HCT116 (cell line): ENCODE measurements around the gene DUSP2. TPM values are rescaled to one million over a fixed set of nuclear protein-coding genes. Genes with fewer than 3 reads are reported as not detected.

Experiments used
- ATAC-seq: fragments of 200-7000 bp; cut with Tn5 transposase; 2 replicates; pipeline ENCODE4 v1.9.1; 2020; ENCODE audit warnings: mild to moderate bottlenecking, moderate library complexity
- BruUV-seq: library from RNA; stranded (reverse); fragments of 400-500 nt; replicated peaks from 2 replicates; lab custom pipeline; 2021; lab: Mats Ljungman, UMichigan
- CTCF ChIA-PET: fragments of 300-600 bp; sonication (Branson Sonifier 250); formaldehyde crosslinking; loops from one replicate; lab custom pipeline; 2021; ENCODE audit warnings: antibody characterized with exemption; lab: Charles Lee
- POLR2A ChIA-PET: fragments of 300-600, 350-600 bp; sonication (Branson Sonifier 250); formaldehyde crosslinking; loops from one replicate; lab custom pipeline; 2021; ENCODE audit warnings: antibody characterized with exemption; lab: Charles Lee
- RAD21 ChIA-PET, 2 experiments: fragments of 300-600 bp; sonication (Branson Sonifier 250); formaldehyde crosslinking; loops; one replicate each; lab custom pipeline; 2023; ENCODE audit warnings: low total read pairs in 2 of 2; ENCODE audit not compliant: uncharacterized antibody in 2 of 2, unreplicated experiment in 2 of 2, low non-redundant PET in 1 of 2; lab: Charles Lee
- DNase-seq: peaks from one replicate; pipeline ENCODE4 v3.0.0-alpha.2; 2010; ENCODE audit warnings: low read depth, low spot score
- H2AFZ ChIP-seq: fragments of 200-600 bp; shearing (Covaris generic), sonication (generic); 2 replicates; pipeline ENCODE4 v1.6.1; 2017; ENCODE audit warnings: low read depth, mixed run types, mixed read lengths, antibody characterized with exemption, low read length; ENCODE audit not compliant: poor library complexity, severe bottlenecking
- H3K27ac ChIP-seq: 2 replicates; pipeline ENCODE4 v1.5.1; 2012; ENCODE audit warnings: low read depth, low read length
- H3K27me3 ChIP-seq: fragments of 200-600 bp; sonication (generic); 2 replicates; pipeline ENCODE4 v1.6.1; 2016; ENCODE audit warnings: mixed run types, low read length, mixed read lengths; ENCODE audit not compliant: insufficient read depth
- H3K36me3 ChIP-seq, 2 experiments: fragments of 200-500 bp in 1 of 2; fragments of 200-600 bp in 1 of 2; sonication (Bioruptor generic) in 1 of 2; sonication (generic) in 1 of 2; 2 replicates each; pipeline versions ENCODE4 v1.5.1 to v1.6.1; 2014 to 2016; ENCODE audit warnings: low read length in 2 of 2, inconsistent platforms in 1 of 2, mixed read lengths in 1 of 2, mixed run types in 1 of 2; ENCODE audit not compliant: insufficient read depth in 2 of 2, control insufficient read depth in 1 of 2
- H3K4me1 ChIP-seq, 2 experiments: fragments of 200-600 bp in 1 of 2; sonication (generic) in 1 of 2; 2 replicates each; pipeline versions ENCODE4 v1.5.1 to v1.6.1; 2012 to 2017; ENCODE audit warnings: low read length in 2 of 2, inconsistent platforms in 1 of 2, mild to moderate bottlenecking in 1 of 2, mixed read lengths in 1 of 2, mixed run types in 1 of 2, moderate library complexity in 1 of 2; ENCODE audit not compliant: insufficient read depth in 2 of 2, control insufficient read depth in 1 of 2
- H3K4me2 ChIP-seq: fragments of 200-600 bp; sonication (generic); 2 replicates; pipeline ENCODE4 v1.6.1; 2017; ENCODE audit warnings: mixed run types, low read length, mixed read lengths
- H3K4me3 ChIP-seq, 2 experiments: fragments of 200-600 bp in 1 of 2; sonication (generic) in 1 of 2; replicated peaks in 1 of 2; 2 replicates each; pipeline ENCODE4 v1.5.1; 2011 to 2016; ENCODE audit warnings: low read length in 2 of 2, control low read depth in 1 of 2, low read depth in 1 of 2, mild to moderate bottlenecking in 1 of 2, mixed read lengths in 1 of 2, mixed run types in 1 of 2
- H3K79me2 ChIP-seq: fragments of 200-600 bp; sonication (generic); 2 replicates; pipeline ENCODE4 v1.6.1; 2017; ENCODE audit warnings: mild to moderate bottlenecking, mixed run types, low read length, moderate library complexity, mixed read lengths; ENCODE audit not compliant: insufficient read depth
- H3K9ac ChIP-seq: fragments of 200-600 bp; sonication (generic); 2 replicates; pipeline ENCODE4 v1.6.1; 2016; ENCODE audit warnings: low read length, mixed read lengths
- H3K9me2 ChIP-seq: fragments of 200-600 bp; sonication (generic), shearing (Covaris generic); 2 replicates; pipeline ENCODE4 v1.6.1; 2017; ENCODE audit warnings: mixed run types, mild to moderate bottlenecking, moderate library complexity; ENCODE audit not compliant: insufficient read depth
- H3K9me3 ChIP-seq, 2 experiments: fragments of 200-500 bp in 1 of 2; fragments of 200-600 bp in 1 of 2; sonication (Bioruptor generic) in 1 of 2; sonication (generic) in 1 of 2; 2 replicates each; pipeline ENCODE4 v1.6.1; 2014 to 2017; ENCODE audit warnings: low read length in 2 of 2, mixed read lengths in 2 of 2, inconsistent platforms in 1 of 2, low read depth in 1 of 2, mild to moderate bottlenecking in 1 of 2, mixed run types in 1 of 2, moderate library complexity in 1 of 2; ENCODE audit not compliant: control insufficient read depth in 1 of 2, insufficient read depth in 1 of 2
- H4K20me1 ChIP-seq: fragments of 200-600 bp; sonication (generic), shearing (Covaris generic); 2 replicates; pipeline ENCODE4 v1.6.1; 2017; ENCODE audit warnings: mixed run types, mild to moderate bottlenecking, moderate library complexity; ENCODE audit not compliant: insufficient read depth
- CEBPB ChIP-seq: IDR thresholded peaks from 2 replicates; pipeline ENCODE4 v1.6.1; 2012; ENCODE audit warnings: low read depth
- EGR1 ChIP-seq: IDR thresholded peaks from 2 replicates; pipeline ENCODE4 v1.6.1; 2012; ENCODE audit warnings: low read depth
- ELF1 ChIP-seq: IDR thresholded peaks from 2 replicates; pipeline ENCODE4 v1.6.1; 2012; ENCODE audit warnings: low read depth, borderline replicate concordance
- EZH2 ChIP-seq: fragments of 200-600 bp; sonication (generic); IDR thresholded peaks from 2 replicates; pipeline ENCODE4 v1.6.1; 2017; ENCODE audit warnings: antibody characterized with exemption, mixed run types
- EZH2phosphoT487 ChIP-seq: fragments of 200-600 bp; IDR thresholded peaks from 2 replicates; pipeline ENCODE4 v1.6.1; 2018; ENCODE audit warnings: antibody characterized with exemption, borderline replicate concordance
- FOSL1 ChIP-seq: IDR thresholded peaks from 2 replicates; pipeline ENCODE4 v1.6.1; 2012; ENCODE audit warnings: low read depth
- JUND ChIP-seq: IDR thresholded peaks from 2 replicates; pipeline ENCODE4 v1.6.1; 2012
- POLR2AphosphoS5 ChIP-seq: IDR thresholded peaks from 2 replicates; pipeline ENCODE4 v1.6.1; 2011; ENCODE audit warnings: mild to moderate bottlenecking, low read depth, low read length, moderate library complexity
- RAD21 ChIP-seq: IDR thresholded peaks from 2 replicates; pipeline ENCODE4 v1.6.1; 2012; ENCODE audit warnings: low read depth, mild to moderate bottlenecking
- SIN3A ChIP-seq: IDR thresholded peaks from 2 replicates; pipeline ENCODE4 v1.6.1; 2012; ENCODE audit warnings: low read depth
- SP1 ChIP-seq: IDR thresholded peaks from 2 replicates; pipeline ENCODE4 v1.6.1; 2012; ENCODE audit warnings: low read depth
- TCF7L2 ChIP-seq: IDR thresholded peaks from 2 replicates; pipeline ENCODE4 v1.7.0; 2011; ENCODE audit warnings: borderline replicate concordance, inconsistent platforms; ENCODE audit not compliant: insufficient read depth, insufficient read length; ENCODE audit errors: extremely low read depth
- YY1 ChIP-seq: IDR thresholded peaks from 2 replicates; pipeline ENCODE4 v1.6.1; 2011; ENCODE audit warnings: low read length, low read depth, moderate library complexity, mild to moderate bottlenecking; ENCODE audit not compliant: insufficient replicate concordance; ENCODE audit errors: extremely low read depth
- ZFX ChIP-seq: fragments of 450-650 bp; IDR thresholded peaks from 2 replicates; pipeline ENCODE4 v1.6.1; 2017
- ZNF274 ChIP-seq: fragments of 200-500 bp; sonication (Bioruptor generic); IDR thresholded peaks from 2 replicates; pipeline ENCODE4 v1.6.1; 2014; ENCODE audit warnings: mild to moderate bottlenecking, low read depth, low read length, inconsistent platforms
- intact Hi-C: fragments of 100-400 bp; cut with micrococcal nuclease; formaldehyde crosslinking; loops from 2 replicates; pipeline ENCODE4 v1.10.0; 2022
- total RNA-seq: library from RNA; stranded (reverse); gene quantifications from one replicate; pipeline ENCODE4 v1.2.1, GENCODE V29; 2021; ENCODE audit not compliant: unreplicated experiment
- TF ChIP-seq, protein P1 (sequence below), 3 experiments: fragments of 200-600 bp in 1 of 3; sonication (generic) in 1 of 3; IDR thresholded peaks in 2 of 3; conservative IDR thresholded peaks in 1 of 3; 2 replicates each; pipeline ENCODE4 v1.5.1; 2012 to 2017; ENCODE audit warnings: low read depth in 2 of 3, low read length in 2 of 3, antibody characterized with exemption in 1 of 3, borderline replicate concordance in 1 of 3, control low read depth in 1 of 3, mild to moderate bottlenecking in 1 of 3, mixed read lengths in 1 of 3, mixed run types in 1 of 3, moderate library complexity in 1 of 3; ENCODE audit not compliant: insufficient read depth in 1 of 3
- TF ChIP-seq, protein P2 (sequence below): IDR thresholded peaks from 2 replicates; pipeline ENCODE4 v1.6.1; 2012
- TF ChIP-seq, protein P3 (sequence below): IDR thresholded peaks from 2 replicates; pipeline ENCODE4 v1.6.1; 2012

The DUSP2 gene
- total RNA-seq, 1 experiment from 2014 or later: 24.5 TPM

DNA sequence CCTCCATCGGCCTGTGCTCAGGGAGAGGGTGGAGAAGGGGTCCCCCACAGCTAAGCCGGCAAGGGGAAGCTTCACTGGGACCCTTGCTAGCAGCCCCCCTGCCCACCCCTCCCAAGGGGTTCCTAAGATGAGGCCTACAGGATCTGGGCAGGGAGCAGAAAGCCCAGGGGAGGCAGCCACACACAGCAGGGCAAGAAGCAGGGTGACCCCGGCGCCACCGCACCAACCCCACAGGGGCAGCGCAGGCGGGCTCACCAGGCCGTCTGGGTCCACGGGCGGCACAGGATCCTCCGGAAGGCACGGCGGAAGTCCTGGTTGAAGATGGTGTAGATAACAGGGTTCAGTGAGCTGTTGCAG is 30.7 kb downstream of the DUSP2 start:
- TF ChIP-seq, protein P1, sequence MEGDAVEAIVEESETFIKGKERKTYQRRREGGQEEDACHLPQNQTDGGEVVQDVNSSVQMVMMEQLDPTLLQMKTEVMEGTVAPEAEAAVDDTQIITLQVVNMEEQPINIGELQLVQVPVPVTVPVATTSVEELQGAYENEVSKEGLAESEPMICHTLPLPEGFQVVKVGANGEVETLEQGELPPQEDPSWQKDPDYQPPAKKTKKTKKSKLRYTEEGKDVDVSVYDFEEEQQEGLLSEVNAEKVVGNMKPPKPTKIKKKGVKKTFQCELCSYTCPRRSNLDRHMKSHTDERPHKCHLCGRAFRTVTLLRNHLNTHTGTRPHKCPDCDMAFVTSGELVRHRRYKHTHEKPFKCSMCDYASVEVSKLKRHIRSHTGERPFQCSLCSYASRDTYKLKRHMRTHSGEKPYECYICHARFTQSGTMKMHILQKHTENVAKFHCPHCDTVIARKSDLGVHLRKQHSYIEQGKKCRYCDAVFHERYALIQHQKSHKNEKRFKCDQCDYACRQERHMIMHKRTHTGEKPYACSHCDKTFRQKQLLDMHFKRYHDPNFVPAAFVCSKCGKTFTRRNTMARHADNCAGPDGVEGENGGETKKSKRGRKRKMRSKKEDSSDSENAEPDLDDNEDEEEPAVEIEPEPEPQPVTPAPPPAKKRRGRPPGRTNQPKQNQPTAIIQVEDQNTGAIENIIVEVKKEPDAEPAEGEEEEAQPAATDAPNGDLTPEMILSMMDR (IDR thresholded peaks at IDR 0.05 in 2 of 3, conservative IDR thresholded peaks at IDR 0.05 in 1 of 3; ENCODE audit: borderline replicate concordance in 1 of 3, insufficient read depth in 1 of 3, low read depth in 2 of 3, low read length in 2 of 3): no peak
- TF ChIP-seq EZH2phosphoT487 (no peak), SP1 (no peak), ELF1 (no peak), FOSL1 (no peak), EGR1 (no peak), ZNF274 (no peak), YY1 (no peak), SIN3A (no peak), POLR2AphosphoS5 (no peak), RAD21 (no peak), CEBPB (no peak), EZH2 (no peak), TCF7L2 (no peak), JUND (no peak), ZFX (no peak)
- TF ChIP-seq, protein P2, sequence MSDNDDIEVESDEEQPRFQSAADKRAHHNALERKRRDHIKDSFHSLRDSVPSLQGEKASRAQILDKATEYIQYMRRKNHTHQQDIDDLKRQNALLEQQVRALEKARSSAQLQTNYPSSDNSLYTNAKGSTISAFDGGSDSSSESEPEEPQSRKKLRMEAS: no peak
- TF ChIP-seq, protein P3, sequence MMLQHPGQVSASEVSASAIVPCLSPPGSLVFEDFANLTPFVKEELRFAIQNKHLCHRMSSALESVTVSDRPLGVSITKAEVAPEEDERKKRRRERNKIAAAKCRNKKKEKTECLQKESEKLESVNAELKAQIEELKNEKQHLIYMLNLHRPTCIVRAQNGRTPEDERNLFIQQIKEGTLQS: no peak
- ChIA-PET RAD21 (no interaction called here), POLR2A (no interaction called here), CTCF (interaction anchor here (0.9 kb wide), 1 partner anchor 122 kb away, joined by 3 read pairs; no protein-coding TSS in a partner anchor)
- no peaks in the 10 kb centered on the region for H3K79me2 ChIP-seq
- H3K9me2 ChIP-seq: no peaks in the 10 kb centered on the region
- H4K20me1 ChIP-seq: no peaks in the 10 kb centered on the region
- H3K9ac ChIP-seq: no peak overlapping the region
- no peak overlapping the region for H3K27ac ChIP-seq
- no peak overlapping the region for H2AFZ ChIP-seq
- H3K4me3 ChIP-seq: no peak overlapping the region
- H3K27me3 ChIP-seq: no peaks in the 10 kb centered on the region
- DNase-seq: no peak
- intact Hi-C loops: no loop called here
- H3K4me2 ChIP-seq: no peak overlapping the region
- peaks cover 11 to 16% of the 10 kb centered on the region in 2 experiments for H3K4me1 ChIP-seq
- H3K9me3 ChIP-seq: no peaks in the 10 kb centered on the region
- ATAC-seq: no peak
- H3K36me3 ChIP-seq: no peaks in the 10 kb centered on the region
- BruUV-seq: no TSS peak
